GM21528 (cell line): ENCODE results near the gene TTC23.
A peak's percentile ranks its signal among the peaks of the same experiment; 100 is the strongest.

Experiments used
- ATAC-seq: cut with Tn5 transposase; IDR thresholded peaks from one replicate; pipeline ENCODE4 v1.9.1; 2021; ENCODE audit warnings: mild to moderate bottlenecking, moderate library complexity; ENCODE audit not compliant: unreplicated experiment, low FRiP score

Gene TTC23

DNA sequence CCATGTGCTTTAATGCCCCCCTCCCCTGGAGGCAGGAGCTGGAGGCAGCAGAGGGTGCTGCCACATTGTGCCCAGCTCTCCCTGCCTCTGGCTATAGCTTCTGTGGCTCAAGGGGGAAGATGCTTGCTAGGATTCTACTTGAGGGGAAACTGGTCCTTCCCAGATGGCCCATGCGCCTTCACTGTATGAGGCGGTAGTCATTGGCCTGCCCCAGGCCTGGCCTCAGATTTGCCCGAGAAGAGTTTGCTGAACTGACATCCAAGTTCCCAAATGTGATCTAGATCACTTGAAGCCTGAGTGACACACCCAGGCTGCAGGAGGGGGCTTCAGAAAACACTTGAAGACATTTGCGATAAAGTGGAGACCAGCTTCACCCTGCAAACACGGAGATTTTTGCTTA lies 140.4 kb downstream of the TTC23 start:
- no peak for ATAC-seq

DNA sequence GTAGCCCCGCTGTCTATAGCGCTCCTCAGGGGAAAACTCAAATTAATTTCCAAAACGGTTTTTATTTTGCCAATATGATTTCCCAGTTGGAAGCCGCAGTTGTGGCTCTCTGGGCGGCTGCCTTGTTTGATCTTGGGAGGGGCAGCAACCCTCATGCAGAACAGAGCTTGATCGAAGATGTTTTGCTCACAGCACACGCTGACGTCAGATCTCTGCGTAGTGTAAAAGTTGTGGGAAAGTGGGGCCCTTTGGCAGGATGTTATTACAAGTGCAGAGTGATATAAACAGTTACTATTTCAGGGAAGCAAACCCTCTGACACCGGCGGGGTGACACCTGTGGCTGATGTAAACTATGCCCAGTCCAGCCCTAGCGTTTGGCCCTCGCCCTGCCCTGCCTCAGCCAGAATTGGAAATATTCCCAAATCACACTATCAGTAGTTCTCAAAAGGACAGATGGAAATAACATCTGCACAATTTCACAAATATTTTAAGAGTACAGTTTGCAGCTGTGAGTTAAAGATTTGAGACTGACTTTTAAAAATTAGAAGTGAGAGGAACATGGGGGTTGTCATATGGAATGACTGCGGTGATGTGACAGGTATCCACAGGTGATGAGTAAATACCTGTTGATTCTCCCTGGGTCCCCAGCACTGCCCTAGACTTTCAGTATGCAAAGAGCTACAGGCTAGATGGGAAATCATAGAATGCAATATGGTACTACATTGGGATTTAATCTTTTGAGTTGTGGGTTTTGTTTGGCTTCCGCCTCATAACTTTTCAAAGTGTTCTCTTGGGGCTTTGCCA lies 142.8 kb downstream of the TTC23 start:
- no peak for ATAC-seq

DNA sequence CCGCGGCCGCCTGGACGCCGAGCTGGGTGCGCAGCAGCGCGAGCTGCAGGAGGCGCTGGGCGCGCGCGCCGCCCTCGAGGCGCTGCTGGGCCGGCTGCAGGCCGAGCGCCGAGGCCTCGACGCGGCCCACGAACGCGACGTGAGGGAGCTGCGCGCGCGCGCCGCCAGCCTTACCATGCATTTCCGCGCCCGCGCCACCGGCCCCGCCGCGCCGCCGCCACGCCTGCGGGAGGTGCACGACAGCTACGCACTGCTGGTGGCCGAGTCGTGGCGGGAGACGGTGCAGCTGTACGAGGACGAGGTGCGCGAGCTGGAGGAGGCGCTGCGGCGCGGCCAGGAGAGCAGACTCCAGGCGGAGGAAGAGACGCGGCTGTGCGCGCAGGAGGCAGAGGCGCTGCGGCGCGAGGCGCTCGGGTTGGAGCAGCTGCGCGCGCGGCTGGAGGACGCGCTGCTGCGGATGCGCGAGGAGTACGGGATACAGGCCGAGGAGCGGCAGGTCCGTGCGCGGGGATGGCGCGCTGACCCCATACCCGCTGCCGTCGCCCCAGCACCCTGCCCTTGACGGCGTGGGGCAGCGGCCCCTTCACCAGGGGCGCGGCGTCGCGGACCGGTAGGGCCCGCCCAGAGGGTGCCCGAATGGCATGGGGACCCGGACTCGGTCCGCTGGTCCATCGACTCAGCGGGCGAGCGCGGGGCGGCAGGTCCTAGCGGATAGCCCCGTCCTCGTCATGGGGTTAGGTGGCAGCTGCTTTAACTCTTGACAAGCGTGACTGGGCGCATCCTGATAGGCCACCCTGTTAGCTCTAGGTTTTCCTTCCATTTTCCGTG lies 143.7 kb downstream of the TTC23 start:
- ATAC-seq, result peak; percentile 56

DNA sequence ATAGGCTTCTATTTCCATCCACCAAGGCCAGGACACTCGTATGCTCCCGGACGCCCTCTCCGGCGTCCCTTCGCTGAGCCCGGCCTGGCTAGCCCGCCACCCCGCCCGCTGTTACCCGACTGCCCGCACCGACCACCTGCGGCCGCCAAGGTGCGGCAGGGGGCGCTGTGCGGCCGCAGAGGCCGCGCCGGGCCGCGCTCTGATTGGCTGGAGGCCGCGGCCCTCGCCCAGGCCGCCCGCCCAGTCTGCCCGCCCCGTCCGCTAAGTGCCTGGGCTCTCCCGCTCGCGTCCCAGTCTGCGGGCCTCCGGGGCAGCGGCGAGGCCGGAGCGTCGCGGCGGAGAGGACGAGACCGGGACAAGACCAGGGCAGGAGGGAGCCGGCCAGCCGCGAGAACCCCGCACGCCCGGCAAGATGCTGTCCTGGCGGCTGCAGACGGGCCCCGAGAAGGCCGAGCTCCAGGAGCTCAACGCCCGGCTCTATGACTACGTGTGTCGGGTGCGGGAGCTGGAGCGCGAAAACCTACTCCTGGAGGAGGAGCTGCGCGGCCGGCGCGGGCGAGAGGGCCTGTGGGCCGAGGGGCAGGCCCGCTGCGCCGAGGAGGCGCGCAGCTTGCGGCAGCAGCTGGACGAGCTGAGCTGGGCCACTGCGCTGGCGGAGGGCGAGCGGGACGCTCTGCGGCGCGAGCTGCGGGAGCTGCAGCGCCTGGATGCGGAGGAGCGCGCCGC lies 144.4 kb downstream of the TTC23 start, which contains the start of gene SYNM:
Gene SYNM, plus strand, starts transcription at position 293 of the 726 bp plus-strand sequence. Its CDS starts 120 bp downstream, at position 413.
- peak; percentile 70 for ATAC-seq

DNA sequence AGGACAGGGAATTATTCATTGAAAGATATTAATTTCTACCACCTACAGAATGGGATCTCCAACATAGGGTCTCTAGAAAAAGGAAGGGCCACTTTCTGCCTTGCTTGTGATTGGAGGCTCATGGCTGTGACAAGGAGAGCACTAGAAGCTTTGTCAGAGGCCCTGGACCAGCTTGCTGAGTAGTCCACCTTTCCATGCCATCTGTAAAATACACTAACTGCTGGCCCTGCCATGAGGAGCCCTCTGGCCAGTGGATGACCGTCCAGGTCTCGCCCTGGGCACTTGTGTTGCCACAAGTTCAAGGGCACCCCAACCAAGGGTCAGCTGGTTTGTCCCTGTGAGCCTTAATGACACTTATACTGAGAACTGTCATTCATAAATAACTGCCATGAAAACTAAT lies 146.1 kb downstream of the TTC23 start:
- ATAC-seq, result no peak

DNA sequence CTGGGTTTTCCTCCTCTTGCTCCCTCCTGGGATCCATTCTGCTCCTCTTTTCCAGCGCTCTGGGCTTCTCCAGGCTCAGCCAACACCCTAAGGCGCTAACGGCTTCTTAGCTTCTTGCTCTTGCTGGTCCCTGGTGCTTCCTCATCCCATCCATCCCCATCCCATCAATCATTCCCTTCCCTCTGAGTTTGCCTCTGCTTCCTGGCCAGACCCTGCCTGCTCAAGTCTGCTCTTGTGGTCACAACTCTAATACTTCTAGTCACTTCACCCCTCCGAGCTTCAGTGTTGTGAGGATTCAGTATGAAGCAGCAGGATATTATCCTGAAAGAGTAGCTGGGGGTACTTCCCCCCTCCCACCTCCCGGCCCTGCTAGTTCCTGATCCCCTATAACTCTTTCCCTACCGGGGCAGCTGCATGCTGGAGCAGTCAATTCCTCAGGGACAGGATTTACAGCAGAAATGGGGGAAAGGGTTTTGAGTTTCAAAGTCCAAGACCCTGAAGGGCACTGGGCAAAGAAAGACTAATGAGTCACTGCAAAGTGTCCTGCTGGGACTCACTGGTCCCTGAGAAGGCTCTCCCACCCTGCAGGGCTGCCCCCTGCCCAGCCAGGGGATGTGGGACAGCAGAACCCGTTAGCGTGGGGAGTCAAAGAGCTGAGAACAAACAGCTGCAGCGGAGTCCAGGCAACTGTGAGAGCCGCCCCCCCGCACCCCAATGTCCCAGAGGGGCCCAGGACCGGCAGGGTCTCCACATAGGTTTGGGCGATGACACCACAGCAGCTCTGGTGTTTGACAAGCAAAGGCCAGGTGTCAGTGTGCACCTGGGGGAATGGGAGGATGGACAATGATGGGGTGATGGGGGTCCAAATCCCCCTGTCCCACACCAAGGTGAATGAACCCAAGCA lies 146.8 kb downstream of the TTC23 start:
- ATAC-seq, result no peak

DNA sequence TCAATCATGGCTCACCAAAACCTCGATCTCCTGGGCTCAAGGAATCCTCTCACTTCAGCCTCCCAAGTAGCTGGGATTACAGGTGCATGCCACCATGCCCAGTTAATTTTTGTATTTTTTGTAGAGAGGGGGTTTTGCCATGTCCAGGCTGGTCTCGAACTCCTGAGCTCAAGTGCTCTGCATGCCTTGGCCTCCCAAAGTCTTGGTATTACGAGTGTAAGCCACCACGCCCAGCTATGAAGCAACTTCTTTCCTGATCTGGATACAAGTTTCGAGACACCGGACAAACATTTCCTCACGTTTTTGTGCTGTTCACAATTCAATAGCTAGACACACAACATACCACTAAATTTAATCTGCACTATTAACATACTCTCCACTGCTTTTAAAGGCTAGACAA lies 147.9 kb downstream of the TTC23 start:
- ATAC-seq, result no peak

DNA sequence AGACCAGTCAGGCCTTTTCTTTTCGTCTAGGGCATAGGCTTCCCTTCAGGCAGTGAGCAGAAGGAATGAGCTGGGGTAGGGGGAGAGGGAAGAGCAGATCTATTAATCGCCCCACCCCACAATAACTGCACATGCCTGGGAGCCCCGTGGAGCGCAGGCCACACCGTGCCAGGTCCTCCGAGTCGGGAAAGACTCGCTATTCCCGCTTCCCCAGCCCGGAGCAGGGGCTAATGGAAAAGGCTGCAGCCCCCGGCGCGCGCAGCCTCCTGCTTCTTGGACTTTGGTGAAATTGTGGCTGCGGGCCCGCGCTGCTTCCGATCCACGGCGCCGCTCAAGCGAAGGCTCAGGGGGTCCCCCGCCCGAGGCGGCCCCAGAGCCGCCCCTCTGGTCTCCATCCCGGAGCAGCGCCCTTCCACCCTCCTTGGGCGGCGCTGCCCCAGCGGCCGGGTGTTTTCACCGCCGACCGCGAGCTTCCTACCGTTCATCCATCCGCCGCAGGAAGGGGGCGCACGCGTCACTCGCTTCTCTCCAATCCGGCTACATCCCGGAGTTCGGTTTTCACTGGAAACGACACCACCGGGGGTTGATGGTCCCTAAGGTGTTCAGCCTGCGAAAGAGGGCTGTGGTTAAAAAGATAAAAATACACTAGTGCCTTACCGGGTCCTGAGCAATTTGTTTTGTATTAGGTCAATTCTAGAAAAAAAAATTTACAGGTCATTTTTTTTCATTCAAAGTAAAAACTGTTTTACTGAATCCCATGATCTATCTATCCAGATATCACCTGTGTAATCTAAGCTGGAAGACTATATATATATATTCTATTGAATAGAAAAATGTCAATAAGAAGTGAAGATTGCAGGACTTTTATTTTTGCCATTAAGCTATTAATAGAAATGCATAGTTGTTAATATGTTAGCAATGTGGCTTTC lies 148.9 kb downstream of the TTC23 start:
- ATAC-seq, result no peak

DNA sequence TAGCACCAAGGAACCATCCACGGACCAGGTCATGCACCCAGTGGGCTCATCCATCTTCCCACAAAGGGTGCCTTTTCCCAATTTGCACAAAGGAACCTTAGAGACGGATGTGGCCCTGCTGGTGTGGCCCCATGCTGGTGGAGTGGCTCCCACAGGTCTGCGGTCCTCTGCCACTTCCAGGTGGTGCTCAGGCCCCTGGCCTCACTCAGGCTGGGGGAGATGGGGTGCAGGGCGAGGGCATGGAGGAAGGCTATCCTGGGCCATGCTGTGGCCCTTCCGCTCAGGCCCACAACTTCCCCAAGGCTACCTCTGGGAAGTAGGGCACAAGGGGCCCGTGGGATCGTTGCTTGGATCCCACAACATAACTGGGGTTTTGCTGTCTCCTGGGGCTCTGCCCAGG lies 149.7 kb downstream of the TTC23 start:
- ATAC-seq, result no peak

DNA sequence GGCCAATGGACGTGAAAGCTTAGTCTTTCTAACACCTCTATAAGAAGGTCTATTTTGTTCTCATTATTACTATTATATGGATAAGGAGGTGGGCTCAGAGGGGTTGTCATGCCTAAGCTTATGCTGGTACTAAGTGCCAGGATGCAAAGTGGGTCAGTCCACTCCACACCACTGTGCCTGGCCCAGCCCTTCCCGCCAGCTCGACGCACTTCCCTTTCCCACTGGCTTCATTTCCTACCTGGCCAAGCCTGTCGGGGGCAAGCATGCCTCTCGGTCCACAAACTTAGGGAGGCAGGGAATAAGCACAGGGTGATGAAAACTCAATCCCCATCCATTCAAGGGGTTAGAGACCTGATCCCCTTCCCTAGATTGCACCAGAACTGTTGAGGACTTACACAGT lies 150.4 kb downstream of the TTC23 start:
- ATAC-seq, result no peak

DNA sequence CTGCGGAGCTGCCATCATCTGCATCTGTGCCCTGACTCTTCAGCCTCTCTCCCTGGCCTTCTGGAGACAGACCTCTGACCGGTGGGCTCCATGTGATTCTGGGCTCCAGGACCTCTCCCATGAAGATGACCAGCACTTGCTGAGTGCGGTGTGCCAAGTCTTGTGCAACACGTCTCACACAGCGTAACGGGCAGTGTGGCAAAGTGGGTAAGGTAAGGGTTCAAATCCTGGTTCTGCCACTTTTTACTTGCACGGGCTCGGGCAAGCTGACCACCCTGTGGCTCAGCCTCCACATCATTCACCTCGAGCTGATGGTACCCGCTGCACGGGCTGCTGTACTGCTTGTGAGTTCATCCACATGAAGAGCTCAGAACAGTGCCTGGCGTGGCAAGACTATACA lies 151.0 kb downstream of the TTC23 start:
- no peak for ATAC-seq

DNA sequence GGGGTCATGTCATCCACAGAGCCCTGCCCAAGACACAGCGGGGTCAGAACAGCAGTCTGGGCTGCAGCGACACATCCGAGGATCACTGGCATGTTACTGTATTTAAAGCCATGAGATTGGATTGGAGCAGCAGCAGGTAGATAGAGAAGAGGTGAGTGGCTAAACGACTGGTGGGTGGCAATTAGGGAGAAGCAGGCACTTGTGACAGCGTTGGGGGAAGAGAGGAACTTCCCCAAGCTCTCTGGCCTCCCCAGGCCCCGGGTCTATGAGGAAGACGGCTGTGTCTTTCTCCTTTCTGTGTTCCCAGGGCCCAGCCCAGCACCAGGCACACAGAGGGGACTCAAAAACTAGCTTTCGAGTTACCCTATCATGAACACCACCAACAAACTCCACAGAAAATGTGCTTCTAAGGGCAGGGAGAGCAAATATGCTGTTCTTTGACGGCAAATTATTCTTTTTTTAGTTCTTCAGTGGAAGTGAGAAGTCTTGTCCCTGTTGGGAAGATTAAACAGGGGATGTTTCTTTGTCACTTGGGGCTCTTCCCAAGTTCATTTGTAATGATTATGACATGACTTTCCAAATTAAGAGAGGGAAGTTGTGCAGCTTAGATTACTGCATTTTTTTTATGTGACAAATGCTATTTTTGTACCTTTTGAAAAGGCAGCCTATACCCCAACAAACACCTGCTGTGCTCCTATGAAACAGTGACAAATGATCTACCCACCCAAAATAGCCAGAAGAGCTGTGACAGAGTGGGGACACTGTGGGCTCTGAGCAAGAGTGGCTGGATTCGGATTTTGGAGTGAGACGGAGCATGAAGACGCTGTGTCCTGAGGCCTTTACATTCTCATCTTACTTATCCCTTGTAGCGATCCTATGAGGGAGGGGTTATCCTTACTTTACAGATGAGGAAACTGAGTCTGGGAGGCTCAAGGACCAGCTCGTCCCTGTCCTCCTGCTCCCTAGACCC lies 151.7 kb downstream of the TTC23 start:
- no peak for ATAC-seq

DNA sequence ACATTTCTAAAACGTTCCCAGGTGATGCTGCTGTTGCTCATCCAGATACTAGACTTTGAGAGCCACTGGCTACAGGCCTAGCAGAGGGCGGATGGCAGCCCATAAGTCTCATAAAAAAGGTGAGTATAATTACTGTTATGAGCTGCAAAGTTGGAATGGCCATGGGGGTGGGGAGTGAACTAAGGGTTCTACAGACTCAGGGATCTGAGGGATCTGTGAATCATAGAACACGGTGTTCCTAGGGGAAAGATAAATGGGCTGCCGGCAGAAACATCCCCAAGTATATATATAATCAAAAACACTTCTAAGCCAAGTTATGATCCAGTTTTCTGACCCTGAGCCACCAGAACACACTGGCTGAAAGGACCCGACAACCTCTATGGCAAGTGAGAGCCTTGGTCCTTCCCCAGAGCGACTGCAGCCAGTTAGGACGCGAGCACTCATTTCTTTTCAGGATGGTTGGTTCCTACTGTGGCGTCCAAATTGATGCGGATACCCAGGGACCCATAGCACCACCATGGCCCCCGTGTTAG lies 152.4 kb downstream of the TTC23 start:
- ATAC-seq, result no peak

DNA sequence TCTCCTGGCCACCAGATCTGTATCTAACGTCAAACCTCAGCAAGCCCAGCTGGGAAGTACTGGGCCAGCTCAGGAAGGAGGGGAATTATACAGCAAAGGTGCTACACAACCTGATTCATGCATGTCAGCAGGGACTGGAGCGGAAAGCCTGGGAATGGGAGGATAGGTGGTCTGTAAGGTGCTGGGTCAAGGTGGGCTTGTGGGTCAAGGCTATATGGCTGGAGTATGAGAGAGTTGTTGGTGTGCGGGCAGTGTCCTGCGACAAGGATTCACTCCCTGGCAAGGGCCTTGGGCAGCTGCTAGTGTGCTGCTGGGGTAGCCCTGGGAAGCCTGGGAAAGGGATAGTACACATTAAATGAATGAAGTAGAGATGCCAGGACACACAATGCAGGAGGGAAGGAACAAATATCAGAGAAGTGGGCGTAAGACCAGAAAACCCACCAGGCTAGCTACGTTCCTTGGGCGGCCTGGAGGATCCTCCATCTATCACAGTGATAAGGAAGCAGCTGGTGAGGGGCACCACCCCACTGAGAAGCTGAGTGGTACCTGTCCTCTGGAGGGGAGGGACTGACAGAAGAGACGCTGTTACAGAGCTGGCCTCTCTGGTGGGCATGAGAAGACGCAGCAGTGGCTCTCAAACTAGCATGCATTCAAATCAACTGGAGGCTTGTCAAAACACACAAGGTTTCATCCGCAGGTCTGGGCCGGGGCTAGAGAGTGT lies 153.0 kb downstream of the TTC23 start:
- no peak for ATAC-seq

DNA sequence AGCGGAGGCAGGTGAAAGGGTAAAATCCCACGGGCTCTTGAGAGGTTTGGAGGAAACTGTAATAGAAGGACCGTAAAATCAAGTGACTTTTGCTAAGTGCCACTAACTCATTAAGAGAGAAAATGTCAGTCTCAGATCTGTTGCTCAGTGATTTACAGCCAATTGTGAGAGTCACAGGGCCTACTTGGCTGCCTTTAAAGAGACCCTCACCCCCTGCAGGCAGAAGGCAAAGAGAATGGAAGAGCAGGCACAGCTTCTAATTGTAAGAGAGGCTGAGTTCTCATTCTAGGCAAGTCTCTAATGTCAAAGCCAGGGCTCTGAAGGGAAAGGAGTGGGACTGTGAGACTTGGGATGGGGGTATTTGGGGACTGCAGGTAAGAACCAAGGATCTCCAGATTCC lies 153.8 kb downstream of the TTC23 start:
- no peak for ATAC-seq

DNA sequence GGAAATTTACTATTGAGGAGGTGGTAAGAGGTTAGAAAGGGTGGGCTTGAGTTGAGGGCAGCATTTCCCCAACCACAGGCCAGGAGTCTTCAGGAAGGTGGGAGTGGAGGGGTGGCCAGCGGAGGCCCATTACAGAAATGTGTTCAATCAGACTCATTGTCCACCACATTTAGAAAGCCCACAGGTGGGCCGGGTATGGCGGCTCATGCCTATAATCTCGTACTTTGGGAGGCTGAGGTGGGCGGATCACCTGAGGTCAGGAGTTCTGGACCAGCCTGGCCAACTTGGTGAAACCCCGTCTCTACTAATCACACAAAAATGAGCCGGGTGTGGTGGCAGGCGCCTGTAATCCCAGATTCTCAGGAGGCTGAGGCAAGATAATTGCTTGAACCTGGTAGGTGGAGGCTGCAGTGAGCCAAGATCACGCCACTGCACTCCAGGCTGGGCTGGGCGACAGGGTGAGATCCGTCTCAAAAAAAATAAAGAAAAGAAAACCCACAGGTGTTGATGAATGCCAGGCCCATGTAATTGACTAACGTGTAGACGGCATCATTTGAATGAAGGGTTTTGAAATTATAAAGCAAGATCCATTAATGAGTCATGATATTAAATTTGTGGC lies 156.7 kb downstream of the TTC23 start:
- ATAC-seq, result no peak

DNA sequence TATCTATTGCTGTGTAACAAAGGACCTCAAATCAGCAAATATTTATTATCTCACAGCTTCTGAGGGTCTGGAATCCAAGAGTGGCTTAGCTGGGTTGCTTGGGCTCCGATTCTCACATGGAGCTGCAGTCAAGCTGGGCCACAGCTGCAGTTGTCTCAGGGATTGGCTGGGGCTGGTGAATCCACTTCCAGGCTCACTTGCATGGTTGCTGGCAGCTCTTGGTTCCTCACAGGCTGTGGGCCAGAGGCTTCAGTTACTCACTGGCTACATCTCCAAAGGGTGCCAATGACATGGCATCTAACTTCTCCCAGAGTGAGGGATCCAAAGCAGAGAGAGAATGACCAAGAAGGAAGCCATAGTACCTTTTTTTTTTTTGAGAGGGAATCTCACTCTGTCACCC lies 158.4 kb downstream of the TTC23 start:
- no peak for ATAC-seq
